GM21737 (cell line): ENCODE measurements around the gene PITHD1.
"Not testable (repeated sequence)": the region's sequence is repeated elsewhere in the genome, so short reads cannot be mapped to it uniquely, and the experiment has no call there.

Experiments
- ATAC-seq: cut with Tn5 transposase; IDR thresholded peaks from one replicate; pipeline ENCODE4 v1.9.1; 2021; ENCODE audit warnings: mild to moderate bottlenecking, moderate library complexity; ENCODE audit not compliant: unreplicated experiment

PITHD1 gene

DNA sequence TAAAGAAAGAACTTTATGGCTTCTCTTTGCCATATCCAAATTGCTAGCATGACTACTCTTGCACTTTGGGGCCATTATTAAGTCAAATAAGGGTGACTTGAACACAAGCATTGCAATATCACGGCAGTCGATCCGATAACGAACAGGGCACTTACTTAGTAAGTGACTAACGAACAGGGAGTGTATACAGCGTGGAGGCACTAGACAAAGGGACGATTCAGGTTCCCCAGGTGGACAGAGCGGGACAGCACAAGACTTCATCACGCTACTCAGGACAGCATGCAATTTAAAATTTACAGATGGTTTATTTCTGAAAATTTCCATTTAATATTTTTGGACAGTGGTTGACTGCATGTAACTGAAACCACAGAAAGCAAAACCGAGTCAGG, 5.4 kb upstream of the PITHD1 start:
- ATAC-seq = no peak

DNA sequence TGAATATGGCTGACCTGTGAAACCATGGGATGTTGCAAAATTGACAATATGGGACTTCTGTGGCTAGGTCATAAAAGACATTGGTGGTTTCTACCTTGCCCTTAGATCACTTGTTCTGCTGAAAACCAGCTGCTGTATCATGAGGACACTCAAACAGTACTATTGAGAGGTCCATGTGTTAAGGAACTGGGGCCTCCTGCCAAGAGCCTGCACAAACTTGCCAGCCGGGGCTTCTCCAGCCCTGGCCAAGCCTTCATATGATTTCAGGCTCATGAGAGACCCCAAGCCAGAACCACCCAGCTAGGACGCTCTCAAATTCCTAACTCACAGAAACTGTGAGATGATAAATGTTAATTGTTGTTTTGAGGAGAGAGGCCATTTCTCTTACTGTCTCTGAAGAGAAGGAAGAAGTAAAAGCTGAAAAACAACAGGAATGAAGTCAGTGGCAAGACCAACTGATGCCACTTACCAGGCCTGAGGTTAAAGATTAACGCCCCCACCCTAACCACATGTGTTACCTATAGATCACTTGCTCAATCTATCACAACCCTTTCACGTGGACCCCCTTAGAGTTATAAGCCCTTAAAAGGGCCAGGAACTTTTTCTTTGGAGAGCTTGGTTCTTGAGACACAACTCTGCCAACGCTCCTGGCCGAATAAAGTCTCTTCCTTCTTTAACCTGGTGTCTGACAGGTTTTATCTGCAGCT, 3.9 kb upstream of the PITHD1 start:
- ATAC-seq = no peak

DNA sequence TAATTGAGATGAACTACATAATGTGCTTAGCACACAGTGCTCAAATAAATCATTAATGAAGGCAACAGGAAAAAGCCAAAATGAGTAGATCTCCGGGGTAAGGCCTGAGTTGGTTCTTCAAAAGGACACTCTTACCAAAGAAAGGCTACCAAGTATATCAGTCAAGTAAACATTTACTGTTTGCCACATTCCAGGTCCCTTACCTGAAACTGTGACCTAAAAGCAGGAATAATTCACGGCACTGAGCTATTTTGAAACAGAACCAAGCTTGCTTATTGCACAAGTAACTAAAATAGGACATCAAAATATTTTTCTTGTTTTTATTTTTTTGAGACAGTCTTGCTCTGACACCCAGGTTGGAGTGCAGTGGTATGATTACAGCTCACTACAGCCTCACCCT, 2.0 kb upstream of the PITHD1 start:
- ATAC-seq = no peak

DNA sequence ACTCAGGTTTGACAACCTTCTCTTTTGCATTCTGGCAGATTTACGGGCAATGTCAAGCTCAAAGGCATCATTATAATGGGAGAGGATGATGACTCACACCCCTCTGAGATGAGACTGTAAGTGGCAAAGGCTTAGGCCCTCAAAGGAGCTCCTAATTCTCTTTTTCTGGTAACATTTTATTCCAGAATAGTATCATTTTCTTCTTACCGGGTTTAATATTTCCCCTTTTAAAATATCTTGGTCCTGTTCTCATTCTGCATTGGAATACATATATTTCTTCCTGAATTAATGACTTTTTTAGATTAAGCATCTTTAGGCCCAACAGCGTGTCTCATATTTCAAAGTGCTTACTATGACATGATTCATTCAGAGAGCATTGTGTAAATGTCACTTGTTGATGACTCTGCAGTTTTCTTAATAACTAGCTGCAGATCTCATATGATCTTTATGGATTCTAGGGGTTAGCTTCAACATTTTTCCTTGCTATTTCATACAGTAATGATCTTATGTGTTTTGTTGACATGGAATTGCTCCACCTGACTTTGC, 1.7 kb downstream of the PITHD1 start:
- ATAC-seq = no peak

- ATAC-seq = not testable (repeated sequence)
These were observed 4.9 kb downstream of the PITHD1 start for GRCh38 chr1:23783141-23783540.

DNA sequence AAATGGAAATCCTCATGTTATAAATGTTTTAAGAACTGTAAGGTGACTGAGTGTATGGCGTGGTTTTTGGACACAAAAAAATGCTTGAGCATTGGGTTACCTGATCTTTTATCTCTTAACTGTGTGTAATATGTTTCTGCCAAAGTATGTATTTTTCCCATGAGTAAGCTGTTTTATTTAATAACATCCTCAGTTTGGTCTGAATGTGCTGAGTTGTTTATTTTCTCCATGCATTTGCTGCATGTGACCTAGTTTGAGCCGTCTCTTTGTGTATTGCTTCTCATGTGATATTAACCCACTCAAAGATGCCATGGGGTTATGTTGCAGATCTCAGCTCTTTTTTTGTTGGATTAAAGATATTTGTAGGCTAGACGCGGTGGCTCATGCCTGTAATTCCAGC, 6.6 kb downstream of the PITHD1 start:
- no peak for ATAC-seq

GRCh38 chr1:23787701-23788100, 9.5 kb downstream of the PITHD1 start:
- no peak for ATAC-seq

DNA sequence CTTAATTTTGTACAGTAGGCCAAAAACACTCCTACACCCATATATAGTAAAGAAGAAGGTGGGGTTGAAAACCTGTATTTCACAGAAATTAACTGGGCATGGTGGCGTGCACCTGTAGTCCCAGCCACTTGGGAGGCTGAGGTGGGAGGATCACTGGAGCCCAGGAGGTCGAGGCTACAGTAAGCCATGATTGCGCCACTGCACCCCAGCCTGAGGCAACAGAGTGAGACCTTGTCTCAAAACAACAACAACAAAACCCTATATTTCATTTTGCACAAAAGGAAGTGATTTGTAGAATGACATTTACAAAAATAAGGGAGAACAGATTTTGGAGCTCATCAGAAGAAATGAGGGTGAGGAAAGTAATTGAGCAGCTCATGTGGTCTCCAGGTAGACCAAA, 10.5 kb downstream of the PITHD1 start:
- no peak for ATAC-seq

- no peak for ATAC-seq
These were observed 12.7 kb downstream of the PITHD1 start, which contains the start of gene LYPLA2 for GRCh38 chr1:23790696-23791515. Gene LYPLA2 (plus strand): TSS chr1:23791145. CDS start chr1:23792683, 1,538 bp downstream.

GRCh38 chr1:23791516-23792047, 13.4 kb downstream of the PITHD1 start:
- no peak for ATAC-seq

DNA sequence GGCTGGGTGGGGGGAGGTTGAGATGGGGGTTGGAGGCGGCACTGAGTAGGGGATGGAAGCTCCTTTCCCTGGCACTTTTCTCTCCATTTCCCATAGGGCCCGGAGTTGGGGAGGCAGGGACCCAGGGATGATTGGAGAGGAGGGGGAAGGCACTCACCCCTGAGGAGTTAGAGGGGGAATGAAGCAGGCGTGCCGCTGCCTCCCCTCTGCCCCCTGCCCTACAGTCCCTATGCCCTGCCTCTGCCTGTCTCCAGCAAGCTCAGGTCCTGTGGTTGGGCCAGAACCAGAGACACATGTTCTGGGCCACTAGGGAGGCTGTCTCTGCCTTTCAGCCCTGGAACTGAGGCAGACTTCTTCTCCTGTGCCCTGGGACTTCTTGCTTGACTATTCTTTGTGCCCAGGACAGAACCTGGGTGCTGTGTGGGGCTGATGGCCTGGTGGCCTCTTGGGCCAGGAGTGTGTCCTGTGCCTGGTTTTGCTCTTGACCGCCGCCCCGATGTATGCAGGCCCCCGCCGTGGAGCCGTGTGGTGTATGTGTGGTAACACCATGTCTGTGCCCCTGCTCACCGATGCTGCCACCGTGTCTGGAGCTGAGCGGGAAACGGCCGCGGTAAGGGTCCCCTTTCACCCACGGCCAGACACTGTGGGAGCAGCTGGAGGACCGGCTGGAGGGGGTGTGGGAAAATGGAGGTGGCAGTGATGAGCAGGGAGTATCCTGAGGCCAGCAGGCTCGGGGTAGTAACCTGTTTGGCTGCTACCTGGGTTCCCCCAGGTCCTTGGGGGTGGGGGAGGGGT, 14.1 kb downstream of the PITHD1 start:
- ATAC-seq = no peak

GRCh38 chr1:23793018-23793781, 15.0 kb downstream of the PITHD1 start:
- ATAC-seq = no peak

- no peak for ATAC-seq
These were observed 15.9 kb downstream of the PITHD1 start for GRCh38 chr1:23793861-23794731.

DNA sequence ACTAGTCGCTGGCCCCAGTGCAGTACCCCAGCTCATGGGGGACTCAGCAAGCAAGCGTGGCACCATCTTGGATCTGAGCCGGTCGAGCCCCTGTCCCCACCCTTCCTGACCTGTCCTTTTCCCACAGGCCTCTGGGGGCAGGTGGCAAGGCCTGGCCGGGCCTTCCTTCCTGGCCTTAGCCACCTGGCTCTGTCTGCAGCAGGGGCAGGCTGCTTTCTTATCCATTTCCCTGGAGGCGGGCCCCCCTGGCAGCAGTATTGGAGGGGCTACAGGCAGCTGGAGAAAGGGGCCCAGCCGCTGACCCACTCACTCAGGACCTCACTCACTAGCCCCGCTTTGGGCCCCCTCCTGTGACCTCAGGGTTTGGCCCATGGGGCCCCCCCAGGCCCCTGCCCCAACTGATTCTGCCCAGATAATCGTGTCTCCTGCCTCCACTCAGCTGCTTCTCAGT, 16.5 kb downstream of the PITHD1 start:
- not testable (repeated sequence) for ATAC-seq

GRCh38 chr1:23795676-23796465, 17.7 kb downstream of the PITHD1 start:
- ATAC-seq = no peak

GRCh38 chr1:23796466-23797271, 18.5 kb downstream of the PITHD1 start:
- ATAC-seq = no peak
